ENCODE measurements around the gene CDK4. TPM values are rescaled to one million over a fixed set of nuclear protein-coding genes. Genes with fewer than 3 reads are reported as not detected.

The CDK4 gene
- total RNA-seq, 1 experiment from 2014 or later: 218 TPM

GRCh38 chr12:57795354-57795753 lies 43.2 kb upstream of the CDK4 start:
- Histone ChIP-seq H2AK5ac (ENCODE audit: insufficient read length, low read length) (no peak overlapping the region), H3K79me2 (ENCODE audit: insufficient read depth, low read length) (no peaks in the 10 kb centered on the region), H3K56ac (ENCODE audit: insufficient read length, low read depth, low read length) (no peak overlapping the region), H2BK15ac (ENCODE audit: low read depth, low read length) (no peak overlapping the region), H2BK120ac (ENCODE audit: low read depth, low read length, poor library complexity, severe bottlenecking) (no peak overlapping the region), H3K14ac (ENCODE audit: insufficient read depth, low read length) (no peak overlapping the region), H3K4me1 (ENCODE audit: insufficient read depth, low read length) (no peaks in the 10 kb centered on the region), H3K4ac (ENCODE audit: low read depth, low read length) (no peak overlapping the region), H3K9ac (ENCODE audit: extremely low read depth, insufficient read length, low read length) (no peak overlapping the region), H3K23ac (ENCODE audit: insufficient read length, low read depth, low read length) (no peak overlapping the region), H3K27me3 (ENCODE audit: insufficient read depth, low read length) (no peaks in the 10 kb centered on the region), H3K9me3 (ENCODE audit: control insufficient read depth, low read depth, low read length) (no peaks in the 10 kb centered on the region), H4K20me1 (ENCODE audit: control insufficient read depth, insufficient read depth, insufficient read length) (no peaks in the 10 kb centered on the region), H4K5ac (ENCODE audit: insufficient read length, low read depth, low read length) (no peak overlapping the region), H3K23me2 (ENCODE audit: insufficient read length, low read depth, low read length, poor library complexity, severe bottlenecking) (no peaks in the 10 kb centered on the region), H3K18ac (ENCODE audit: insufficient read length, low read depth, low read length) (no peak overlapping the region), H3K27ac (ENCODE audit: insufficient read length, low read depth, low read length) (no peak overlapping the region), H4K91ac (ENCODE audit: insufficient read length, low read depth, low read length) (no peak overlapping the region), H3T11ph (ENCODE audit: low read length) (no peak overlapping the region), H2BK20ac (ENCODE audit: low read depth, low read length, poor library complexity, severe bottlenecking) (no peak overlapping the region), H4K8ac (replicated peaks; ENCODE audit: insufficient read length, low read depth, low read length) (no peak overlapping the region), H2BK12ac (ENCODE audit: insufficient read length, low read depth, low read length) (no peak overlapping the region), H2AFZ (ENCODE audit: low read length) (no peak overlapping the region), H3K4me2 (ENCODE audit: insufficient read depth, insufficient read length, low read length) (no peak overlapping the region), H3K79me1 (ENCODE audit: insufficient read depth, low read depth, low read length, poor library complexity, severe bottlenecking) (no peaks in the 10 kb centered on the region), H2BK5ac (ENCODE audit: insufficient read length, low read length) (no peak overlapping the region)
- Mint-ChIP-seq H3K4me1 (no peaks in the 10 kb centered on the region), H3K36me3 (ENCODE audit: insufficient read depth in 1 of 3, low read depth in 3 of 3) (peaks cover 24 to 62% (median 52%) of the 10 kb centered on the region in 3 experiments), H3K27ac (no peak overlapping the region), H3K27me3 (ENCODE audit: low read depth) (no peaks in the 10 kb centered on the region), H3K4me3 (no peak overlapping the region), H3K9me3 (no peaks in the 10 kb centered on the region)
- no CpG with 5 or more reads among the region's 6 CpGs for WGBS (ENCODE audit: extremely low coverage, insufficient read length, low lambda C conversion rate)
- no peak for DNase-seq
- TF ChIP-seq CTCF (conservative IDR thresholded peaks at IDR 0.05): no peak

Measured in H9 (cell line).